DND-41 (cell line): ENCODE data around the gene MYO1E.

Experiments
- EZH2 ChIP-seq: IDR thresholded peaks from 3 replicates; pipeline ENCODE4 v1.6.1; 2012; ENCODE audit warnings: borderline replicate concordance, low read depth, mild to moderate bottlenecking, moderate library complexity, low read length, inconsistent platforms; ENCODE audit not compliant: severe bottlenecking
- TF ChIP-seq, protein P1 (sequence below): IDR thresholded peaks from 2 replicates; pipeline ENCODE4 v1.5.1; 2012; ENCODE audit warnings: borderline replicate concordance, low read length, moderate library complexity, mild to moderate bottlenecking; ENCODE audit not compliant: poor library complexity, severe bottlenecking; ENCODE audit errors: extremely low read depth

DNA sequence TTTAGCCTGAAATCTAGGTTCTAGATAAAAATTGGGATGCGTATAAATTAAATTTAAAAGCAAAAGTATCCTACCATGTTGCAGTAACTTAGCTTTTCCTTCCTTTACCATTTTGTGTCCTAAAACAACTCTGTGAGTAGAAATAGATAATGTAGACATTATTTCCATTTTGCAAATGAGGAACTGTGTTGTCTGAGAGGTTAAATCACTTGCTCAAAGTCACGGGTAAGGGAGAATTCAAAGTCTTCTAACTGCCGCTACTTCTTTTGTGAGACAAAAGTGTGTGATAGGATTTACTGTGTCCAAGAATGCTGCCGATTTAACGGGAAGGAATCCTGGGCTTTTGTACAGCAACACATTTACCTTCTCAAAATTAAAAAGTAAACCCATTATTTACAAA lies 40.7 kb downstream of the MYO1E start:
- TF ChIP-seq, protein P1, sequence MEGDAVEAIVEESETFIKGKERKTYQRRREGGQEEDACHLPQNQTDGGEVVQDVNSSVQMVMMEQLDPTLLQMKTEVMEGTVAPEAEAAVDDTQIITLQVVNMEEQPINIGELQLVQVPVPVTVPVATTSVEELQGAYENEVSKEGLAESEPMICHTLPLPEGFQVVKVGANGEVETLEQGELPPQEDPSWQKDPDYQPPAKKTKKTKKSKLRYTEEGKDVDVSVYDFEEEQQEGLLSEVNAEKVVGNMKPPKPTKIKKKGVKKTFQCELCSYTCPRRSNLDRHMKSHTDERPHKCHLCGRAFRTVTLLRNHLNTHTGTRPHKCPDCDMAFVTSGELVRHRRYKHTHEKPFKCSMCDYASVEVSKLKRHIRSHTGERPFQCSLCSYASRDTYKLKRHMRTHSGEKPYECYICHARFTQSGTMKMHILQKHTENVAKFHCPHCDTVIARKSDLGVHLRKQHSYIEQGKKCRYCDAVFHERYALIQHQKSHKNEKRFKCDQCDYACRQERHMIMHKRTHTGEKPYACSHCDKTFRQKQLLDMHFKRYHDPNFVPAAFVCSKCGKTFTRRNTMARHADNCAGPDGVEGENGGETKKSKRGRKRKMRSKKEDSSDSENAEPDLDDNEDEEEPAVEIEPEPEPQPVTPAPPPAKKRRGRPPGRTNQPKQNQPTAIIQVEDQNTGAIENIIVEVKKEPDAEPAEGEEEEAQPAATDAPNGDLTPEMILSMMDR, result no peak
- TF ChIP-seq EZH2, result no peak
